ENCODE data around the gene ZNF335.
"Not testable (repeated sequence)": the region's sequence is repeated elsewhere in the genome, so short reads cannot be mapped to it uniquely, and the experiment has no call there.

ZNF335 gene

DNA sequence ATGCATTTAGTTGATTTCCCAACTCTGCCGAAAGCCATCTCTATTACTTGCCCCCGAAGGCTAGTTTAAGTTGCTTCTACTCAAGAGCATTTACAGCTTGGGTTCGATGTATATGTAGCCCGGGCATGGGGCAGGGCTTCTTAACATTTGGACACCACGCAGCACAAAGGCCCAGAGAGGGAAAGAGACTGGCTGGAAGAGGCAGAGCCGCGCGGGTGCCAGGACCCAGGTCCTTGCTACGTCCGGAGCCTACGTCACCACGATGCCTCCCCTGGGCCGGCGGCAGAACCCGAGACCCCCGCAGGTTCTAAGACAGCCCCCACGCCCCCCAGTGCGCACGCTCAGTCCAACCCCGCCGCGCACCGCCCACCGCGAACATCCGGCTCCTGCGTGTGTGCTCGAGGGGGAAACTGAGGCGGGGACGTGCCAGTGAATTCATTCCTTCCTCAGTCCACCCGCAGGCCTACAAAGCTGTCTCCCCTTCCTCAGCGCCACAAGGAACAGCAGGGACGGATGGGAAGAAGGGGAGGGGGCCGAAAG, 37.9 kb downstream of the ZNF335 start:
- no peak for DNase-seq (ENCODE audit: low spot score)

DNA sequence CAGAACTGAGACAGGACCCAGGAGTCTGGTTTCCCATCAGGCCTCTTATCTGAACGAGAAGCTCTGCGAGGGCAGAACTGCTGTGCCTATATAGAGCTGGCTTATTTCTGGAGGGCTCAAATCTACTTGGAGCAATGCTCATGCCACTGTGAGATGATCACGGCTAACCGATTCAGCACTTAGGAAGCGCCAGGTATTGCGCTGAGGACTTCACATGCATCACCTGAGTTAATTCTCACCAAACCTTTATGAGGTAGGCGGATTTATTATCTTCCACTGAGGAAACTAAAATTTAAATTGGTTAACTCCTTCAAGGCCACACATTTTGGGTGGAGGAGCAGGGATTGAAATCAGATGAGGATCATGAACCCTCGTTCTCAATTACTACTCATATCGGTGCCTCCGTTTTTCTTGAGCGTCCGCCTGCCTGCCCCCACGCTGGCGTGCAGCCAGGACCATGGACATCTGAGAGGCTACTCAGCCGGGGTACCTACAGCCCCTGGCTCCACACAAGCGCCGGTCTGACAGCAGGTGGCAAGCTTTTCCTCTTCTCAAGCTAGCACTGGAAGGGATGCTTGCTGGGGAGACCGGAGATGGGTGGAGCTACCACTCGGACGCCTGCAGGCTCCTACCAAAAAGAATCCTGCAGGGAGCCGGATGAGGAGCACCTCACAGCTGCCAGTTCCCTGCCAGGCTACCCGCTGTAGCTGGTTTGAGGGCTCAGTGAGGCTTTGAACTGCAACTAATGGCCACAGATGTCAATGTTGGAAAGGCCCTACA, 38.5 kb downstream of the ZNF335 start:
- DNase-seq (ENCODE audit: low spot score) = peak; percentile 69

- DNase-seq (ENCODE audit: low spot score) = not testable (repeated sequence)
Observed at GRCh38 chr20:45931680-45932079, 40.3 kb downstream of the ZNF335 start.

- DNase-seq (ENCODE audit: low spot score) = no peak
Observed at GRCh38 chr20:45927071-45927878, 44.7 kb downstream of the ZNF335 start.

DNA sequence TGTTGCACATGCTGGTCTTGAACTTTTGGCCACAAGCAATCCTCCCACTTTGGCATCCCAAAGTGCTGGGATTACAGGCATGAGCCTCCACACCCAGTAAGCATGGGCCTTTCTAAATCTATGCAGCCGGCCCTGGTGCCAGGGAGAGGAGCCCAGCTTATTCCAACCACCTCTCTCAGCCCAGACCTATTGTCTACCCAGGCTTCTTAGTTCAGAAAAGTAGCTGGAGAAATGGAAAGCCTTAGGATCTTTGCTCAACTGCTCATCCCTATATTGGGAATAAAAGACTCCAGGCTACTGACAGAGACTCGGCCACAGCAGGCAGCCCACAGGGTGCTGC, 45.3 kb downstream of the ZNF335 start:
- no peak for DNase-seq (ENCODE audit: low spot score)

- no peak for DNase-seq (ENCODE audit: low spot score)
Observed at GRCh38 chr20:45925821-45926506, 46.0 kb downstream of the ZNF335 start.

DNA sequence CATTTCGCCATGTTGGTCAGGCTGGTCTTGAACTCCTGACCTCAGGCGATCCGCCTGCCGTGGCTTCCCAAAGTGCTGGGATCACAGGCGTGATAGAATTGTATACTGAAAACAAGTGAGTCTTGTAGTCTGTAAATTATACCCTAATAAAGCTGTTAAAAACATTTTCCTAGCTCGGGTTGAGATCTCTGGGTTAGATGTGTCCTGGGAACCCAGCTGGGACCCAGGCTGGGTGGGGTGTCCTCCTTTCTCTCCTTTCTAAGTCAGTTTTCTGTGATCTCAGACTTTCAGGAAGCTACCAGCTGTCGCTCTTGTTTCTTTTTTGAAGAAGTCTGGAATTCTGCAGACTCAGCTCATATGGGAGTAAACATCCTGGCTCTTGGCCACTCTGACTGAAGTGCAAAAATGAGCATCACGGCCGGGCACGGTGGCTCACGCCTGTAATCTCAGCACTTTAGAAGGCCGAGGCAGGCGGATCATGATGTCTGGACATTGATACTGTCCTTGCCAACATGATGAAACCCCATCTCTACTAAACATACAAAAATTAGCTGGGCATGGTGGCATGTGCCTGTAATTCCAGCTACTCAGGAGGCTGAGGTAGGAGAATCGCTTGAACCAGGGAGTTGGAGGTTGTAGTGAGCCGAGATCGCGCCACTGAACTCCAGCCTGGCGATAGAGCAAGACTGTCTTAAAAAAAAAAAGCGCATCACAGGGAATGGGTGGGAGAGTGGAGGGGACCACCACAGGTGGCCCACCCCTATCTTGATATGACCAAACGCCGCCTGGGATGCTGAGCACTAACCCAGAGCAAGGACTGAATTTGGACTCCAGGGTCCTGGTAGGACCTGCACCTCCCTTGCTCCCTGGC, 47.4 kb downstream of the ZNF335 start:
- DNase-seq (ENCODE audit: low spot score) = peak; percentile 48

- DNase-seq (ENCODE audit: low spot score) = no peak
Observed at GRCh38 chr20:45921337-45922189, 50.4 kb downstream of the ZNF335 start.

DNA sequence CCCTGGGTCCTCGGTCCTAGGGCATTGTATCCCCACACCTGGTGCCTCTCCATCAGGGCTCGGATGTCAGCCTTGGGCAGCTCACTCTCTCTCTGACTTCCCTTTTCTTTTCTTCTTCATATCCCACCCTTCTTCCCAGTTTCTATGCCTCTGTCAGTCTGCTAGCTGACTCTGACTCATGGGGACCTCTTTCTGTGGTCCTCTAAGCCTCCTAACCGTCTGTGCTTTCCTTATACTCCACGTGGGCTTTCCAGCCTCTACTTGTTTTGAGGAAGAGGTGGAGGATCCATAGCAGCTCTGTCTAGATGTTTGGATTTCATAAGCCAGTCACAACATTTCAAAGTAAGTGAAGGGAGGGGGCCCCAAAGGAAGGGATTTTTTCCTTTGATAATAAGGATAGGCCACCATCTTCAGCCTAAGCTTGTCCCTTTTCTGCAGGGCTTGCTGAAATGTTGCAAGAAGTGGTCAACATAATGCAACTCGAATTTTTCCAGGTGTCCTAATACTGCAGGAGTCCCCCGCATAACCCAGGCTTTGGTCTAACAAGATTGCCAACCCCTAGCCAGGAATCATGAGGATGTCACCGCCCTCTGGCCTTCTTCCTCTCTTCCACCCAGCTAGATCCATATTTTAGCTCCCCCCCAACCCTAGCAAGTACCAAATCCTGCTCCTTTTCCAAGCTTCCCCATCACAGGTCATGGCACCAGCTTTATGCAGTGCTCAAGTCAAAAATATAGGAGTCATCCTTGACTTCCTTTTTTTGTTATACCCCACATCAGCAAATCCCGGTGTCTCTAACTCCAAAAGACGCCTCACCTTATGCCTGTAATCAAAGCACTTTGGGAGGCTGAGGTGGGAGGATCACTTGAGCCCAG, 51.3 kb downstream of the ZNF335 start:
- no peak for DNase-seq (ENCODE audit: low spot score)

DNA sequence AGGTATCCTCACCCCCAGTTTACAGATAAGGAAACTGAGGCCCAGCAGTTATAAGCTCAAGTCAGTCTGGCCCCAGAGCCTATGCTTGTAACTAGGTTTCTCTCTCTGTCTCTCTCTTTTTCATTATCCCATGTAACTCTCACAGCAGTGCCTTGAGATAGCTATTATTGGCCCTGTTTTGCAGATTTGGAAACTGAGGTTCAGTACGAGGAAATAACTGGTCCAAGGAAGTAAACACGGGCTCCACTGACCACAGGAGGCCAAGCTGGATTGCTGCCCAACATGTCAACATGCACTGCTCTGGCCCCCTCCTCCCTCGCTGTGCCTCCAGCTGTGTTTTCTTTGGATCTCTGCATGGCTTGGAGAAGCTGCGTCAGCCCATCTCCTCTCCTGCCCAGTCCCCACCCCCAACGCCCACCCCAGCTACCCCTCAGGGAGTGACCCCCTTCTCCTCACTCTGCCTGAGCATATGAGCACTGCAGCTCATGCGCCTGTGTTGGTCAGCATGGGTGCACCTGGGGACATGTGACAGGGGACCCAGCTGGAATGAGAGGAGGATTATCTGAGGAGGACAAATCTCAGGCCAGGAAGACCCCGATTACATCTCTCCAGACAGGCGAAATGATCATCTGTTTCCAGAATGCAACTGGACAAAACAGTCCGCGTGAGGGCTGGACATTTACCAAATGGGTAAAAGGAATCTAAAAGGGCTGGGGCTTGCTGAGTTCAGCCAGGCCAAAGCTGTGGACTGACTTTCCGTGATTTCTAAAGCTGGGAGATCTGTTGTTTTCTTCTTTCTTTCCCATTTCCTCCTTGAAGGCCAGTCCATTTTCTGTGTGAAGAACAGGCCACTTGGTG, 52.2 kb downstream of the ZNF335 start:
- no peak for DNase-seq (ENCODE audit: low spot score)

DNA sequence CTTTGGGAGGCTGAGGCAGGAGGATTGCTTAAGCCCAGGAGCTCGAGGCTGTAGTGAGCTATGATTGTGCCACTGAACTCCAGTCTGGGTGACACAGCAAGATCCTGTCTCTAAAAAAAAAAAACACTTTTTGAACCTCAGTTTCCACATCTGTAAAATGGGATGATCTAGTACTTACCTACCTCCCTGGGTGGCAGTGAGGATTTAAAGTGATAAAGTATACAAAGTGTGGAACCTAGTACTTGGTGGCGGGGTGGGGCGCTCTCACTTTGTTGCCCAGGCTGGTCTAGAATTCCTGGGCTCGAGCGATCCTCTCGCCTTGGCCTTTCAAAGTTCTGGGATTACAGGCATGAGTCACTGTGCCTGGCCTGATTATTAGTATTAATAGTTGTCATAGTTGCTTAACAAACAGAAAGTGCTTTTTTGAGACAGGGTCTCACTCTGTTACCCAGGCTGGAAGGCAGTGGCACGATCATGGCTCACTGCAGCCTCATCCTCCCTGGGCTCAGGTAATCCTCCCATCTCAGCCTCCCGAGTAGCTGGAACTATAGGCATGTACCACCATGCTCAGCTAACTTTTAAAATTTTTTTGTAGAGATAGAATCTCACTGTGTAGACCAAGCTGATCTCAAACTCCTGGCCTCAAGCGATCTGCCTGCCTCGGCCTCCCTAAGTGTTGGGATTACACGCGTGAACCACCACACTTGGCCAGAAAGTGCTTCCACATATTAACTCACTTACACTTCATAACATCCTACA, 53.0 kb downstream of the ZNF335 start:
- no peak for DNase-seq (ENCODE audit: low spot score)

DNA sequence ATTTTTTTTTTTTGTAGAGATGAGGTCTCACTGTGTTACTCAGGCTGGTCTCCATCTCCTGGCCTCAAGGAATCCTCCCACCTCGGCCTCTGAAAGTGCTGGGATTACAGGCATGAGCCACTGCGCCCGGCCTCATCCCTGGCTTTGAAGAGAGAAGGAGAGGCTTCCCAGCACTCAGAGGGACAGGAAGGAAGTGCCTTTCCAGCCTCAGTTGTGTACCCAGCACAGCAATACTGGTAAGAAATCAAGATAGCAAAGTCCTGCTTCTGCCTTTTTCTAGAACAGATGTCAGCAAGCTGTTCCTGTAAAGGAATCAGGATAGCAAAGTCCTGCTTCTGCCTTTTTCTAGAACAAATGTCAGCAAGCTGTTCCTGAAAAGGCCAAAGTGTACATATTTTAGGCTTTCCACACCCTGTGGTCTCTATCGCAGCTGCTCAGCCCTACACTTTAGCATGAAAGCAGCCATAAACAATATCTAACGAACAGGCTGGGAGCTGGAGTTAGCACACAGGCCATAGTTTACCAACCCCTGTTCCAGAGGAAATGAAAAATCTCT, 53.7 kb downstream of the ZNF335 start:
- no peak for DNase-seq (ENCODE audit: low spot score)

- no peak for DNase-seq (ENCODE audit: low spot score)
Observed at GRCh38 chr20:45917790-45918141, 54.2 kb downstream of the ZNF335 start.

- DNase-seq (ENCODE audit: low spot score) = peak; percentile 62
Observed at GRCh38 chr20:45913116-45913515, 58.9 kb downstream of the ZNF335 start.

GRCh38 chr20:45912344-45912682, 59.7 kb downstream of the ZNF335 start:
- DNase-seq (ENCODE audit: low spot score) = no peak

GRCh38 chr20:45911486-45912343, 60.3 kb downstream of the ZNF335 start, which contains the start of gene PLTP:
Gene PLTP (minus strand): TSS chr20:45912155. CDS start chr20:45911452, 703 bp downstream.
- no peak for DNase-seq (ENCODE audit: low spot score)

All from kidney capillary endothelial cell (primary cell).